GM12873 (cell line): Measurements from ENCODE around the gene CHMP4B.

Source experiments
- TF ChIP-seq, protein P1 (sequence below): IDR thresholded peaks from 2 replicates; pipeline ENCODE4 v1.5.1; 2012; ENCODE audit warnings: low read depth, mild to moderate bottlenecking, moderate library complexity, low read length, control low read depth; ENCODE audit not compliant: insufficient read depth; ENCODE audit errors: missing control alignments

The CHMP4B gene

DNA sequence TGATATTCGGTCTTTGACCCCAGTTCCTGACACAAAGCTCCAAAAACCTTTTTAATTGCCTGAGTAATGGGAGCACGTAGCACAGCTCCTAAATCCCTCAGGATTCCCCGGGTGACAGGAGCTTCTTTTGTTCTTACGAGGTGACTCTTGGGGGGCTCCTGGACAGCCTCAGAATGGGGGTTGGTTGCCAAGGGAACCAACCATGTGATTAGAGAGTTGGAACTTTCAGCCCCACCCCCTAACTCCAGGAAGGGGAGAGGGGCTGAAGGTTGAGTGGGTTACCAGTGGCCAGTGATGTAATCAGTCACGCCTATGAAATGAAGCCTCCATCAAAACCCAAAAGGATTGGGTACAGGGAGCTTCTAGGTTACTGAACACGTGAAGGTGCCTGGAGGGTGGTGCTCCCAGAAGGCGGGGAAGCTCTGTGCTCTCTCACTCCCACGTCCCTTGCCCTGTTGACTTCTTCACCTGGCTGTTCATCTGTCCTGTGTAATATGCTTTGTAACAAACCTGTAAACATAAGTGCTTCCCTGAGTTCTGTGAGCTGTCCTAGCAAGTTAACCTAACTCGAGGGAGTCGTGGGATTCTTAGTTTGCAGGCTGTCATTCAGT, 89.5 kb downstream of the CHMP4B start:
- TF ChIP-seq, protein P1, sequence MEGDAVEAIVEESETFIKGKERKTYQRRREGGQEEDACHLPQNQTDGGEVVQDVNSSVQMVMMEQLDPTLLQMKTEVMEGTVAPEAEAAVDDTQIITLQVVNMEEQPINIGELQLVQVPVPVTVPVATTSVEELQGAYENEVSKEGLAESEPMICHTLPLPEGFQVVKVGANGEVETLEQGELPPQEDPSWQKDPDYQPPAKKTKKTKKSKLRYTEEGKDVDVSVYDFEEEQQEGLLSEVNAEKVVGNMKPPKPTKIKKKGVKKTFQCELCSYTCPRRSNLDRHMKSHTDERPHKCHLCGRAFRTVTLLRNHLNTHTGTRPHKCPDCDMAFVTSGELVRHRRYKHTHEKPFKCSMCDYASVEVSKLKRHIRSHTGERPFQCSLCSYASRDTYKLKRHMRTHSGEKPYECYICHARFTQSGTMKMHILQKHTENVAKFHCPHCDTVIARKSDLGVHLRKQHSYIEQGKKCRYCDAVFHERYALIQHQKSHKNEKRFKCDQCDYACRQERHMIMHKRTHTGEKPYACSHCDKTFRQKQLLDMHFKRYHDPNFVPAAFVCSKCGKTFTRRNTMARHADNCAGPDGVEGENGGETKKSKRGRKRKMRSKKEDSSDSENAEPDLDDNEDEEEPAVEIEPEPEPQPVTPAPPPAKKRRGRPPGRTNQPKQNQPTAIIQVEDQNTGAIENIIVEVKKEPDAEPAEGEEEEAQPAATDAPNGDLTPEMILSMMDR = no peak

DNA sequence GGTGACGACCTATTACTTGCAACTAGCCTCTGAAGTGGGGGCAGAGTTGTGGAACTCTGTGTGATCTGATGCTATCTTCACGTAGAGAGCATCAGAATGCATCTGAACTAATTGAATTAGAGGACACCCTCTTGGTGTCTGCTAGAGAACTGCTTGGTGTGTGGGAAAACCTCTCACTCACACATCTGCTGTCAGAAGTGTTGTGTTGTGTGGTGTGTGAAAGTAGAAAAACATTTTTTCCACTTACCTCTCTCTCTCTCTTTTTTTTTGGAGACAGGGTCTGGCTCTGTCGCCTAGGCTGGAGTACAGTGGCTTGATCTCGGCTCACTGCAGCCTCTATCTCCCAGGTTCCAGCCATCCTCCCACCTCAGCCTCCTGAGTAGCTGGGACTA, 90.0 kb downstream of the CHMP4B start:
- TF ChIP-seq, protein P1 = no peak

DNA sequence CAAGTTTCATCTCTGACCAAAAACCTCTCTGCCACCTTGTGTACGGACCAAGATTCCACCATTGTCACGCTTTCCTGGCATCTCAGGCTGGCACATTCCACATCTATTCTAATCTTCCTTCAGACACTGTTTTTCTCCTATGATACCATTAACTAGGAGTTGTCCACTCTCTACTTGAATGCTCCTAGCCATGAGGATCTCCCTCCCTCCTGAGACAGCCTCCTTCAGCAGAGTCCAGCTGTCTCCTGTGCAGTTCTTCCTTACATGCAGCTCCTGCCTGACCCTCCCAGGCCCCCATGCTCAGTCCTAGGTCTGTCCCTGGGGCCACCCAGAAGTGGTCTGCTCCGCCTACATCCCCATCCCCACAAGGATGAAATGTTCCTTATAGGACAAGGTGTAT, 90.9 kb downstream of the CHMP4B start:
- TF ChIP-seq, protein P1 = no peak
